ENCODE data around the gene GET3.

- TF ChIP-seq POLR2AphosphoS5 (IDR thresholded peaks at IDR 0.05; ENCODE audit: low read depth, low read length) (no peak), POLR2A (IDR thresholded peaks at IDR 0.05; ENCODE audit: low read depth, low read length) (no peak), PAX5 (IDR thresholded peaks at IDR 0.05; ENCODE audit: insufficient read depth, low read length, severe bottlenecking) (no peak), TAF1 (IDR thresholded peaks at IDR 0.05; ENCODE audit: low read depth, low read length) (no peak), SPI1 (IDR thresholded peaks at IDR 0.05; ENCODE audit: low read depth, low read length) (no peak)
Measured at GRCh38 chr19:12703046-12703445, 34.3 kb upstream of the GET3 start.
